Activated B cell treated with CpG ODN at 0.5 μM for 24 hours (primary cell): ENCODE measurements around the gene SLC7A5. TPM values are rescaled to one million over a fixed set of nuclear protein-coding genes. Genes with fewer than 3 reads are reported as not detected.
"Not testable (repeated sequence)": the region's sequence is repeated elsewhere in the genome, so short reads cannot be mapped to it uniquely, and the experiment has no call there.

Source experiments
- ATAC-seq: fragments of 200-7000 bp; cut with Tn5 transposase; one replicate; pipeline ENCODE4 v1.10.0; 2021; ENCODE audit warnings: low read depth, mild to moderate bottlenecking, moderate library complexity
- CTCF ChIA-PET: fragments of 350-600 bp; sonication (Branson Sonifier 250); formaldehyde crosslinking; loops from one replicate; lab custom pipeline; 2021; ENCODE audit warnings: antibody characterized with exemption; lab: Charles Lee
- POLR2A ChIA-PET: fragments of 350-600 bp; sonication (Branson Sonifier 250); formaldehyde crosslinking; loops from one replicate; lab custom pipeline; 2021; ENCODE audit warnings: antibody characterized with exemption; lab: Charles Lee
- DNase-seq: peaks from one replicate; pipeline ENCODE4 v3.0.0; 2022
- H3K27ac Mint-ChIP-seq: one replicate; pipeline ENCODE4 v1.8.0; 2020; ENCODE audit warnings: mixed read lengths
- H3K27me3 Mint-ChIP-seq: one replicate; pipeline ENCODE4 v1.8.0; 2021; ENCODE audit warnings: mixed read lengths
- H3K36me3 Mint-ChIP-seq: one replicate; pipeline ENCODE4 v1.8.0; 2021; ENCODE audit warnings: low read depth, mixed read lengths
- H3K4me1 Mint-ChIP-seq: one replicate; pipeline ENCODE4 v1.8.0; 2021; ENCODE audit warnings: mixed read lengths
- H3K4me3 Mint-ChIP-seq: one replicate; pipeline ENCODE4 v1.8.0; 2020; ENCODE audit warnings: mild to moderate bottlenecking, mixed read lengths
- H3K9me3 Mint-ChIP-seq: one replicate; pipeline ENCODE4 v1.8.0; 2020; ENCODE audit warnings: mixed read lengths
- intact Hi-C: fragments of 100-400 bp; cut with micrococcal nuclease; formaldehyde crosslinking; loops from one replicate; pipeline ENCODE4 v1.15.1; 2024
- total RNA-seq: library from RNA; stranded (reverse); gene quantifications from 2 replicates; pipeline ENCODE4 v1.2.3, GENCODE V29; 2022
- TF ChIP-seq, protein P1 (sequence below): fragments of 200-600 bp; IDR thresholded peaks from one replicate; pipeline ENCODE4 v1.8.0; 2022; ENCODE audit warnings: antibody characterized with exemption, mild to moderate bottlenecking

The SLC7A5 gene
- total RNA-seq, 1 donor from 2014 or later = 111 TPM

- intact Hi-C loops = no loop called here
- ATAC-seq (no peak), DNase-seq (no peak)
- Mint-ChIP-seq H3K36me3 (no peaks in the 10 kb centered on the region), H3K27ac (no peak overlapping the region), H3K4me1 (no peaks in the 10 kb centered on the region), H3K9me3 (no peaks in the 10 kb centered on the region), H3K27me3 (no peaks in the 10 kb centered on the region), H3K4me3 (no peak overlapping the region)
- ChIA-PET POLR2A (interaction anchor here (0.9 kb wide), 1 partner anchor 42 kb away, joined by 4 read pairs; no protein-coding TSS in a partner anchor), CTCF (interaction anchor here (1.2 kb wide), 1 partner anchor 12 kb away, joined by 3 read pairs; no protein-coding TSS in a partner anchor)
- TF ChIP-seq, protein P1, sequence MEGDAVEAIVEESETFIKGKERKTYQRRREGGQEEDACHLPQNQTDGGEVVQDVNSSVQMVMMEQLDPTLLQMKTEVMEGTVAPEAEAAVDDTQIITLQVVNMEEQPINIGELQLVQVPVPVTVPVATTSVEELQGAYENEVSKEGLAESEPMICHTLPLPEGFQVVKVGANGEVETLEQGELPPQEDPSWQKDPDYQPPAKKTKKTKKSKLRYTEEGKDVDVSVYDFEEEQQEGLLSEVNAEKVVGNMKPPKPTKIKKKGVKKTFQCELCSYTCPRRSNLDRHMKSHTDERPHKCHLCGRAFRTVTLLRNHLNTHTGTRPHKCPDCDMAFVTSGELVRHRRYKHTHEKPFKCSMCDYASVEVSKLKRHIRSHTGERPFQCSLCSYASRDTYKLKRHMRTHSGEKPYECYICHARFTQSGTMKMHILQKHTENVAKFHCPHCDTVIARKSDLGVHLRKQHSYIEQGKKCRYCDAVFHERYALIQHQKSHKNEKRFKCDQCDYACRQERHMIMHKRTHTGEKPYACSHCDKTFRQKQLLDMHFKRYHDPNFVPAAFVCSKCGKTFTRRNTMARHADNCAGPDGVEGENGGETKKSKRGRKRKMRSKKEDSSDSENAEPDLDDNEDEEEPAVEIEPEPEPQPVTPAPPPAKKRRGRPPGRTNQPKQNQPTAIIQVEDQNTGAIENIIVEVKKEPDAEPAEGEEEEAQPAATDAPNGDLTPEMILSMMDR = no peak
Measured at GRCh38 chr16:87790292-87791100, 78.8 kb downstream of the SLC7A5 start.

DNA sequence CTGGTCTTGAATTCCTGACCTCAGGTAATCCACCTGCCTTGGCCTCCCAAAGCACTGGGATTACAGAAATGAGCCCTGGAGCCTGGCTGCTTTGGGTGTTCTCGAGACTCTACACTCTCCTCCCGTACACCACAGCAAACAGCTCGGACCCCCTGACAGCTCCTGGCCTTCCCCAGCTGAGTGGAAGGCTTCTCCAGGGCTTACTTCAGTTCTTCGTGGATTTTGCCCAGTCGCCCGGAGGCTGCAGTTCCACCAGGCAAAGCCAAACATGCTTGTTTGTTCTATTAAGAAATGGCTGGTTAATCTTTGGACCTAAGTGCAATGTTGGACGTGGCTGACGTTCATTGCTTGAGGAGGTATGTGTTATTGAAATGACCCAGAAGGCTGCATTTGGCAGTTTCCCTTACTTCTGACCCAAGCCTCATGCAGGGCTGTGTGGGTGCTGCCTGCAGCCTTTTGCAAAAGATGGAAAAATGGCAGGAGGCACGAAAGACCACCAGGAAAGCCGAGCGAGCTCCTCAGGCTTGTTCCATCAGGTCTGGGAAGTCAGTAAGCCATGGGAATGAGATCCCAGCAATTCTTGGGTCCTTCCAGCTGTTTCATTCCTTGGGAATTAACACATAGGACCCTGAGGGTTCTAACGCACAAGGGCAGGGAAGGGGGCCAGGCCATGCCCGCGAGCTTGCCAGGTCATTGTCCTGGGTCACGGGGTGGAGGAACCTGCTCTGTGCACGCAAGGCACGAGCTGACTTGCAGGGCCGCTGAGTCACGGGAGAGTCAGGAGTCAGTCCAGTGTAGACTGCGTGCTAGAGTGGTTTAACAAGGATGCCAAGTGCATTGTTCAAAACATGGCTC is 79.6 kb downstream of the SLC7A5 start:
- ATAC-seq (no peak), DNase-seq (no peak)
- ChIA-PET POLR2A (no interaction called here), CTCF (no interaction called here)
- Mint-ChIP-seq H3K36me3 (no peaks in the 10 kb centered on the region), H3K4me3 (no peak overlapping the region), H3K9me3 (no peaks in the 10 kb centered on the region), H3K27me3 (peaks cover 1% of the 10 kb centered on the region), H3K27ac (no peak overlapping the region), H3K4me1 (no peaks in the 10 kb centered on the region)
- TF ChIP-seq, protein P1 = no peak
- intact Hi-C loops = no loop called here

DNA sequence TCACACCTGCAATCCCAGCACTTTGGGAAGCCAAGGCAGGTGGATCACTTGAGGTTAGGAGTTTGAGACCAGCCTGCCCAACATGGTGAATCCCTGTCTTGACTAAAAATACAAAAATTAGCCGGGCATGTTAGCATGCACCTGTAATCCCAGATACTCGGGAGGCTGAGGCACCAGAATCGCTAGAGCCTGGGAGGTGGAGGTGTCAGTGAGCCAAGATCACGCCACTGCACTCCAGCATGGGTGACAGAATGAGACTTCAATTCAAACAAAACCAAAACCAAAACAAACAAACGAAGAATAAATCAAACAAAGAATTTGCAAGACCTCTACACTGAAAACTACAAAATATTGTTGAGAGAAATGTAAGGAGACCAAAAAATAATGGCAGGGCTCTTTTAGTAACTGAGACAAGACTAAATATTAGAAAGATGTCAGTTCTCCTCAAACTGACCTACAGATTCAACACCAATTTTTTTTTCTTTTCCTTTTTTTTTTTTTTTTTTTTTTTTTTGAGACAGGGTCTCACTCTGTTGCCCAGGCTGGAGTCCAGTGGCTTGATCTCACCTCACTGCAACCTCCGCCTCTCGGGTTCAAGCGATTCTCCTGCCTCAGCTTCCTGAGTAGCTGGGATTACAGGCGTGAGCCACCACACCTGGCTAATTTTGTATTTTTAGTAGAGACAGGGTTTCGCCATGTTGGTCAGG is 80.4 kb downstream of the SLC7A5 start:
- intact Hi-C loops = not testable (repeated sequence)
- ChIA-PET POLR2A (interaction anchor here (1.0 kb wide), 1 partner anchor 19 kb away, joined by 3 read pairs; no protein-coding TSS in a partner anchor), CTCF (interaction anchor here (0.6 kb wide), 1 partner anchor 80 kb away, joined by 4 read pairs; the partner anchor contains the start of gene SLC7A5)

GRCh38 chr16:87787451-87788091 is 81.7 kb downstream of the SLC7A5 start:
- DNase-seq, H3K4me1 Mint-ChIP-seq, H3K4me3 Mint-ChIP-seq, H3K27me3 Mint-ChIP-seq, intact Hi-C loops, H3K9me3 Mint-ChIP-seq, ATAC-seq, H3K27ac Mint-ChIP-seq, H3K36me3 Mint-ChIP-seq, CTCF ChIA-PET: not testable (repeated sequence)
- POLR2A ChIA-PET = interaction anchor here (0.5 kb wide), 1 partner anchor 18 kb away, joined by 3 read pairs; no protein-coding TSS in a partner anchor

More for the DNA sequence above, 80.4 kb downstream of the SLC7A5 start:
- ATAC-seq, H3K9me3 Mint-ChIP-seq, H3K4me3 Mint-ChIP-seq, H3K27me3 Mint-ChIP-seq, H3K36me3 Mint-ChIP-seq, H3K27ac Mint-ChIP-seq, H3K4me1 Mint-ChIP-seq, DNase-seq: not testable (repeated sequence)

GRCh38 chr16:87784812-87785211 is 84.5 kb downstream of the SLC7A5 start:
- Mint-ChIP-seq H3K4me3 (no peak overlapping the region), H3K36me3 (no peaks in the 10 kb centered on the region), H3K9me3 (no peaks in the 10 kb centered on the region), H3K27me3 (peaks cover 1% of the 10 kb centered on the region), H3K27ac (no peak overlapping the region), H3K4me1 (peaks cover 22% of the 10 kb centered on the region)
- TF ChIP-seq, protein P1 = no peak
- CTCF ChIA-PET = interaction anchor here (1.0 kb wide), 1 partner anchor 87 kb away, joined by 4 read pairs; no protein-coding TSS in a partner anchor
- POLR2A ChIA-PET = interaction anchor here (0.6 to 8.1 kb wide), 2 partner anchors 23 to 83 kb away, joined by 6 to 245 read pairs; no protein-coding TSS in a partner anchor
- ATAC-seq (no peak), DNase-seq (no peak)
- intact Hi-C loops = no loop called here
